HG02798 (cell line): Measurements from ENCODE around the gene FZD2.
"Not testable (repeated sequence)": the region's sequence is repeated elsewhere in the genome, so short reads cannot be mapped to it uniquely, and the experiment has no call there.

ENCODE experiments used
- ATAC-seq: cut with Tn5 transposase; IDR thresholded peaks from one replicate; pipeline ENCODE4 v1.9.1; 2021; ENCODE audit warnings: mild to moderate bottlenecking; ENCODE audit not compliant: unreplicated experiment, poor library complexity

Gene FZD2

GRCh38 chr17:44568945-44569858 lies 11.9 kb downstream of the FZD2 start:
- no peak for ATAC-seq

- no peak for ATAC-seq
Observed at GRCh38 chr17:44572801-44573200, 15.5 kb downstream of the FZD2 start.

DNA sequence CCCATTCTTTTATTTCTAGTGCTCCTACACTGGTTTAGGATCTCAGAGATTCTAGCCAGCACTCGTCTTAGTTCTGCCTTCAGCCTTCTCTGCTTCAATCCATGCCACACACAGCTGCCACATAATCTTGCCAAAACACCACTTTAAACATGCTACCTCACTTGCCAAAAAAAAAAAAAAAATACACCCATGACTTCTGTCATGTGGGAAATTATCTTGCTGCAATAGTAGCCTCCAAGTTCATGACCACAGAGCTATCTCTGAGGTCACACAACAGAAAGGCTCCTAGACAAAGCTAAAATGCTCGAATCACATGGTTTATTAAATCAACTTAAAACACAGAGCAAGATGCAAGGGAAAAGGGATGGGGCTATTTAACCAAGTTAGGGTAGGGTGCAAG lies 18.1 kb downstream of the FZD2 start:
- ATAC-seq, result no peak

GRCh38 chr17:44578947-44579346 lies 21.7 kb downstream of the FZD2 start:
- no peak for ATAC-seq

DNA sequence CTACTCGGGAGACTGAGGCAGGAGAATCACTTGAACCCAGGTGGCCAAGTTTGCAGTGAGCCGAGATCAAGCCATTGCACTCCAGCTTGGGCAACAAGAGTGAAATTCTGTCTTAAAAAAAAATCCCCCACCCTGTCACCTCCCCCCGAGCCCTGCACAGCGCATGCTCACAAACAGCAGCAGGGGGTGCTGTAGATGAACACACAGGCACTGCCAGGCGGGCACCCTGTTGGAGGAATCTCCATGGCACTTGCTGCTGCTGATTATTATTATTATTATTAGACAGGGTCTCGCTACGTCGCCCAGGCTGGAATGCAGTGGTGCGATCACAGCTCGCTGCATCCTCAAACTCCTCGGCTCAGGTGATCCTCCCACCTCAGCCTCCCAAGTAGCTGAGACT lies 24.6 kb downstream of the FZD2 start:
- ATAC-seq, result no peak

DNA sequence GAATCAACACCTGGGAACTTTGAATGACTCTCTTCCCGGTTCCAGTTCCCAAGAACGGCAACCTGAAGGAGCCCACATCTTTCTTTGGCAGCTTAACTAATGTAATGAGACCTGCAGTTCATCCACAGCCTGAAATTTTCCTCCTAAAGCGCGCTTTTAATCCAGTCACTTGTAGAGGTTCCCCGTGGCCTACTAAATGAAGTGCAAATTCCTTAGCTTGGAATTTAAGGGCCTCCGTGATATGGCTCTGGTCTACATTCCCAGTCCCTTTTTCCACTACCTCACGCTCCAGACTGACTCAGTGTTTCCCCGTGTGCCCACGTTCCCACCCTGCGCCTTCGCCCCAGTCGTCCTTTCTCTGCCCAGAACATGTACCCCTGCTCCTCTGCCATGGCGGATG lies 27.2 kb downstream of the FZD2 start:
- ATAC-seq, result no peak

DNA sequence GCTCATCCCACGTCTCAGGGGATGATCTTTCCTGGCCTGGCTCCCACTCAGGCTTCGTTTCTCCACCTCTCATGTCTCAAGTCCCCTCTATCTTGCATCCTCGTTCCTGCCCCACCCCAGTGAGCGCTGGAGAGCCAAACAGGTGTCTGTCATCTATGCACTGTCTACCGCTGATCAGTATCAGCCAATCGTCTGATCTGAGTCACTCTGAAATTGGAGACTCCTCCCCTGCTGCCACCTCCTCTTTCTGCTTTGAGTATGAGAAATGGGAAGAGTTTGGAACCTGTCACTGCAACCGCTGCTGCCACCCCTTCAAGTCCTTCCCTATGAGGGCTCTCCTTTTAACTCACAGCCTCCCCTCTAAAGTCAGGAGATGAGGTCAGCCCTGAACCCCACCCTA lies 28.0 kb downstream of the FZD2 start:
- ATAC-seq, result no peak

DNA sequence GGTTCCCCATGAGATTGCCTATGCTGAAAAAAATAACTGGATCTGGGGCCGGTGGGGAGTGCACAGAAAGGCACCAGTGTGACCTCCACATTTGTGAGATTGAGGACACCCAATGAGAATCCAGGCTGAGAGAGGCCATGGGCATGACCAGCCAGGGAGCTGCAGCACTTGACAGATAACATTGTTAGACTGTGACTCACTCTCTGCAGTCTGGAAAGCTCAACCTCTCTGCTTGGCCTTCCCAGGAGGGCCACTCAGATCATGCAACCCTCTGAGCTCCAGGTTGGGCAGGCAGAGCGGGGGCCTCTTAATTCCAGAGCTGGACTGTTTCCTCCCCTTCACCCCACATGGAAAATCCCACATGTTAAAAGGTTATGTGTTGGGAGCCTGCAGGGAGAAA lies 30.1 kb downstream of the FZD2 start:
- ATAC-seq, result no peak

- ATAC-seq, result no peak
Observed at GRCh38 chr17:44589316-44590071, 32.2 kb downstream of the FZD2 start.

DNA sequence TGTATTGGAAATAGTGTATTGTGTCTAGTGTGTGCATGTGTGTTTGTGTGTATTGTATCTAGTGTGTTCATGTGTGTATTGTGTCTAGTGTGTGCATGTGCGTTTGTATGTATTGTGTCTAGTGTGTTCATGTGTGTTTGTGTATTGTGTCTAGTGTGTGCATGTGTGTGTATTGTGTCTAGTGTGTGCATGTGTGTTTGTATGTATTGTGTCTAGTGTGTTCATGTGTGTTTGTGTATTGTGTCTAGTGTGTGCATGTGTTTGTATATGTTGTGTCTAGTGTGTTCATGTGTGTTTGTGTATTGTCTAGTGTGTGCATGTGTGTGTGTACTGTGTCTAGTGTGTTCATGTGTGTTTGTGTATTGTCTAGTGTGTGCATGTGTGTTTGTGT lies 32.8 kb downstream of the FZD2 start:
- ATAC-seq, result not testable (repeated sequence)

- ATAC-seq, result not testable (repeated sequence)
Observed at GRCh38 chr17:44590762-44591161, 33.5 kb downstream of the FZD2 start.

- ATAC-seq, result no peak
Observed at GRCh38 chr17:44591206-44591605, 33.9 kb downstream of the FZD2 start.

DNA sequence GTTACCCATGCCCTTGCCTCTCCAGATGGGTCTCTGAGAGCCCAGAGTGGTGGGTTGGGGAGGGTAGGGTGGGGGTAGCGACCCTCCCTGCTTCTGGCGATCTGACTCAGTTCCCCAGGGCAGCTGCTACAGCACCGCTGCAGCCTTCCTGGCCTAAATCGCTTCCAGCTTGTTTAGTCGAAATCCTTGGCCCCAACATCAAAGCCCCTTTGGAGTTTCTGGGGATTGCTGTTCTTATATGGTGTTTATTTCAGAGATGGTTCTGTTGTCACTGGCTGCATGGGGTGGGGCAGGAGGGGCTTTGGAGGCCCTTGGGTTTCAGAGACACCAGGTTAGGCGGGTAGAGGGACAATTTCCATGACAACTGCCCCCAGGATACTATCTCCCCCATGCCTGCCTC lies 35.9 kb downstream of the FZD2 start:
- no peak for ATAC-seq

DNA sequence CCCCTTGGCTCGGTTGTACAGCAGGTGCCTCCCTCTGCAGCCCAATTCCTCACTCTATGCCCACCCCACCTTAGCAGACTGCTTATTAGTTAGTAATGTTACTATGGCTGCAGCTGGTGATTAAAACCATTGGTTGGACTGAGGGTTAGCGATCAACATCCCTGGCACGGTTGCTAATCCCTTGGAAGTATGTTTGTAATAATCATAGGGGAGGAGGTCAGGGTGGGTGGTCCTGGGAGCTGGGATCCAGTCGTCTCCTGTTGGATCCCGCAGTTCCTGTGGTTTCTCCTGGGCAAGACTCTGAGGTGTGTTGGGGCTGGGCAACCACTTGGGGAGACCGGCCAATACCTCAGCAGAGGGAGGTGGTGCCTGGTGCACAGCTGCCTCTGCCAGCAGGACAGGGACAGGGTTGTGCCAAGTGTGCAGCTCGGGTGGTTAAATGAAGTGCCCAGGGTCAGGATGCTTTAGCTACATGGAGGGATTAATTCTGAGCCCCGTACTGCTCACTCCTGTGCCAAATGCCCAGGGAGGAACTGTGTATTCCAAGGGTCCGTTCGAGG lies 38.0 kb downstream of the FZD2 start:
- ATAC-seq, result no peak

DNA sequence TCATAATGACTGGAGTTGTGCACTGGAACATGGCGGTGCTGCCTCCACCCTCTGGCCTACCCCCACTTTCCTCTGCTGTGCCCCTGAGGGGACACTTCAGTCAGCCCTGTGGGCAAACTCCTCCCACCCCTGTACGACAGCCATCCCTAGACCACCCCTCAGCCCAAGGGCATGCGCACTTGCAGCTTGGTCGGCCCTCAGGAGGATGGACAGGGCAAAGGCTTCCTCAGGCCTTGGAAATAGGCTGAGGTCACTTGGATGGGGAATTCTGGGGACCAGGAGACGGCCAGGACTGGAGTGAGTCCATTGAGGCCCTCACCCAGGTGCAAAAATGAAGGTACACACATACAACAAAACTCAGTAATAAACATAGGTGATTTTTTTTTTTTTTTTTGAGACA lies 41.0 kb downstream of the FZD2 start:
- ATAC-seq, result no peak

GRCh38 chr17:44598932-44599297 lies 41.6 kb downstream of the FZD2 start:
- ATAC-seq, result no peak

GRCh38 chr17:44599298-44600175 lies 42.3 kb downstream of the FZD2 start:
- no peak for ATAC-seq

- no peak for ATAC-seq
Observed at GRCh38 chr17:44601539-44601938, 44.3 kb downstream of the FZD2 start.

DNA sequence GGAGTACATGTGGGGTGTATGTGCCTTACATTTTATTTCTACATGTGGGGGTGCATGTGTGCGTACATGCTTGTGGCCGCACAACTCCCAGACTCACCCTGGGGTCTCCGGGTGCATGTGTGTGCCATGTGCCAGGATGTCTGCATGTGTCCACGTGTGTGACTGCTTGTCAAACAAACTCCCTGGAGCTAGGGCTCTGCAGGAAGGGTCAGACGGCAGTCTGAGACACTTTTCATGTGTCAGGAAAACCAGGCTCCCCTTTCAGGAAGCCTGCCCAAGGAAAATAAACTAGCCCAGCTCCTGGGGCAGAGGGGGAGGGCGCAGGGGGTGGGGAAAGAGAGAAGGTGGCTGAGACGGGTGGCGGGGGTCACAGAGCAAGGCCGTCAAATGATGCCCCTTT lies 44.7 kb downstream of the FZD2 start:
- ATAC-seq, result no peak

- ATAC-seq, result no peak
Observed at GRCh38 chr17:44602390-44602789, 45.1 kb downstream of the FZD2 start.
